ENCODE measurements around the gene ROR2.

ROR2 gene

DNA sequence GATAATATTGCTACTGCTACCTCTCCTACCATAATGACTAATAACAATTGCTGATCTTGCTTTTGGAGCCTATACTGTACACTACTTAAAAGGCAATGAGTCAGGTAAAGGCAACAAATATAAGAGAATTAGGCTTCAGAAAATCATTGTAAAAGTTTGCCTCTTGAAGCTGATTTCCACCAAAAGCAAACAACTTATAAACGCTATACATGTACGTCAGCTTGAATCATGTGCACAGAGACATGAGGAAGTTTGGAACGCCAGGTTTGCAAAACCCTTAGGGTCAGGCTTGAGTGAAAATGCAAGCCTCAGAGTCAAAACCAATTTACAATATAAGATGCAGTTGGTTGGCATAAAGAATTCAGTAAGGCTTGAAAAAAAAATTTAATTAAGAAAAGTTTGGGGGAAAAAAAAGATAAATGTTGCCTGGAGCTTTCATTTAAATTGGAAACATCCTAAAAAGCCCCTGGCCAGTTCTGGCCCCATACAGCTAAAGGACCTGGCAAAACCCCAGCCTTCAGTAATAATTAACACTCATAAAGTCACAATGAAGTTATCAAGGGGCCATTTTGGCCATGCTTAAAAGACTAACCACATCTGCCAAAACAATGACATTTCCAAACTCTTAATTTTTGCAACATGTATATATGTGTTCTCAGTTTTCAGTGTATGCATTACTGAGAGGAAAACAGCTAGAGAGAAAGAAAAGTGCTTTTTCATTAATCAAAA, 345.4 kb downstream of the ROR2 start:
- TF ChIP-seq, protein P1, sequence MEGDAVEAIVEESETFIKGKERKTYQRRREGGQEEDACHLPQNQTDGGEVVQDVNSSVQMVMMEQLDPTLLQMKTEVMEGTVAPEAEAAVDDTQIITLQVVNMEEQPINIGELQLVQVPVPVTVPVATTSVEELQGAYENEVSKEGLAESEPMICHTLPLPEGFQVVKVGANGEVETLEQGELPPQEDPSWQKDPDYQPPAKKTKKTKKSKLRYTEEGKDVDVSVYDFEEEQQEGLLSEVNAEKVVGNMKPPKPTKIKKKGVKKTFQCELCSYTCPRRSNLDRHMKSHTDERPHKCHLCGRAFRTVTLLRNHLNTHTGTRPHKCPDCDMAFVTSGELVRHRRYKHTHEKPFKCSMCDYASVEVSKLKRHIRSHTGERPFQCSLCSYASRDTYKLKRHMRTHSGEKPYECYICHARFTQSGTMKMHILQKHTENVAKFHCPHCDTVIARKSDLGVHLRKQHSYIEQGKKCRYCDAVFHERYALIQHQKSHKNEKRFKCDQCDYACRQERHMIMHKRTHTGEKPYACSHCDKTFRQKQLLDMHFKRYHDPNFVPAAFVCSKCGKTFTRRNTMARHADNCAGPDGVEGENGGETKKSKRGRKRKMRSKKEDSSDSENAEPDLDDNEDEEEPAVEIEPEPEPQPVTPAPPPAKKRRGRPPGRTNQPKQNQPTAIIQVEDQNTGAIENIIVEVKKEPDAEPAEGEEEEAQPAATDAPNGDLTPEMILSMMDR (IDR thresholded peaks at IDR 0.05): no peak

DNA sequence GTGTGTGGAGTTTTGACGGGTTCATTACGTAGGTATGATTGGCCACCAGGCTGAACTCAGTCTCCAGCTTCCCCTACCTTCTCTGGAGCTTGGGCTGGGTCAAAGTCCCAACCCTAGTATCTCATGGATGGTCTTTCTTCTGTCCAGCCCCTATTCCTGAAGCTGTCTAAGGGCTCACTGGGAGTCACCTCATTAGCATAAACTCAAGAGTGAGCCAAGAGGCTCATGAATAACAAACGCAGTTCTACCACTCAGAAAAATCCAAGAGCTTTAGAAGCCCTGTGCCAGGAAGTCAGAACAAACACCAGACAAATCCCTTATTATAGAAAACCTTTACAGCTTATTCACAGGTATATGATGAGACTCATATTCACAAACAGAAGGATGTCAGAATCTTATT, 346.1 kb downstream of the ROR2 start:
- TF ChIP-seq, protein P1 (IDR thresholded peaks at IDR 0.05): no peak

DNA sequence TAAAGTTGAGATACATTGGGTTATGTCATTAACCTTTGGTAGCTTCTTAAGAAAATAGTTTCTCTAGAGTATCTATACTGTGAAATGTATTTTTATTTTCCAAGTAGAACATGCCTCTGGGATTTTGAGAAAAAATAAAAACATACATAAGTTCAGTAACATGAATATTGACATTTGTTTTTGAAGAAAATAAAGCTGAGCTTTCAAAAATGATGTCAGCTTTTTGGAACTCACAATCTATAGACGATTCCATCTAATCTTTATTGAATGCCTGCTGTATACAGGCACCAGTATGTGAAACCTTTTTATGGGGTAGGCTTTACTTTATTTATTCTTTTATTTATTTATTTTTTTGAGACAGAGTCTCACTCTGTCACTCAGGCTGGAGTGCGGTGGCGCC, 350.5 kb downstream of the ROR2 start:
- TF ChIP-seq, protein P1 (IDR thresholded peaks at IDR 0.05): no peak

DNA sequence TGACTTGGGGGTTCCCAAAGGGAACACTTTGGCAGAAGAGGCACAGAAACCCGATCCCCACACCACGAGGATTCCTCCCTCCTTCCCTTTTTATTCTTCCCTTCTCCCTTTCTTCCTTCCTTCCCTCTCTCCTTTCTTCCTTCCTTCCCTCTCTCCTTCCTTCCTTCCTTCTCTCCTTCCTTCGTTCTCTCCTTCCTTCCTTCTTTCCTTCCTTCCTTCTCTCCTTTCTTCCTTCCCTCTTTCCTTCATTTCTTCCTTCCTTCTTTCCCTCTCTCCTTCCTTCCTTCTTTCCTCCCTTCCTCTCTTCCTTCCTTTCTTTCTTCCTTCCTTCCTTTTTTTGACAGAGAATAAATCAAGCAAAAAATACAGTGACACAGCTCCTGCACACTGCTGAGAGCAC, 358.4 kb downstream of the ROR2 start:
- TF ChIP-seq, protein P1 (IDR thresholded peaks at IDR 0.05): no peak

DNA sequence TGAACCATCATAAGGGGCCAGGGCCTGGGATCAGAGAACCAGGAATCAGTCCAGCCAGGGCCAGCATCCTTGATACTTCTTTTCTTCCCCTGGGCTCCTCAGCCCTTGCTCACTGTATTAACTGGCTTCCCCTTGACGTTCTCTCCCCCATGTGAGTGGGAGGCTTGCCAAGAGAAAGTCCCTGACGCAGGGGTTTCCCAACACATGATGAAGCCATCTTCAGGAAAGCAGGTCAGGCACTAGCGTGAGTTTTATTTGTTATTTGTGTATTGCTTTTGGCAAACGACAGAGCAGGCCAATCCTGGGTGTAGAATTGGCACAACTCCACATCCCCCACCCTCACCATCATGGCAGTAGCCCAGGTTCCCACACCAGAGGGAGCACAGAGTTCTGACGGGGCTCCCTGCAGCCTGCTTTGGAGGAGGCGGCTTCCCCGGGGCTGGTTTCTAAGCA, 360.9 kb downstream of the ROR2 start:
- TF ChIP-seq, protein P1 (IDR thresholded peaks at IDR 0.05): no peak

DNA sequence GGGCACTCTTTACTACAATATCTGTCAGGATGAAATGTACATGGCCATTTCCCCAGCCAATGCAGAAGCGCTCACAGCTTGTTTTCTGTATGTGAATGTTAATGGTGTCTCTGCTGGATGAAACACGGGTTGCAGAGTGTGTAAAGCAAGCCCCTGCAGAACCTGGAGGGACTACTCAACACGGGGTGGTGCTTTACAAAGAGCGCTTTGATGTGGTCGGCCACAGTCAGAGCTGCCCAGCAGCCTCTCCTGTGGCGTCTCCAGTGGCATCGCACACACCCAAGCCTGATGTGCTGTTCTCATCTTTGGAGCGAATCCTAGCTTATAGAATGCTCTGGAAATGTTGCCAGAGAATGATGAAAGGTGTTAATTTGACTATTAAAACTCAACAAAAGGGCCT, 363.7 kb downstream of the ROR2 start:
- TF ChIP-seq, protein P1 (IDR thresholded peaks at IDR 0.05): no peak

DNA sequence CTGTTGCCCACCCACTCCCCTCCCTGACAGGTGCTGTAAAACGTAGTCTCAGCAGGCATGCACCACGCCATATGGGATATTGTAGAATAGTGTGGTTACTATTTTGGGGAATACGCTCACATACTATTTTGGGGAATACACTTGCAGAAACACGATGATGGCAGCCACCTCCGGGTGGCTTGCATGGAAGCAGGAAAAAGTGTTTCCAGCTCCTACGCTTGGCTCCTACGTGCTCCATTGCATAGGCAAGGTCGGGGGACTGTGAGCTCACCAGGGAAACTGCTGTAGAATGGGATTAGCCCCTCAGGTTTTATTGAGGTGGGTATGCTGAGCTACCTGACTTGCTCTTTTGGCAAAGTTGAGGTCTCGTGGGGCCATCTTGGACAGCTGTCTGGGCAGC, 366.1 kb downstream of the ROR2 start:
- TF ChIP-seq, protein P1 (IDR thresholded peaks at IDR 0.05): no peak
